GM21423 (cell line): Measurements from ENCODE around the gene UFSP1.
"Not testable (repeated sequence)": the region's sequence is repeated elsewhere in the genome, so short reads cannot be mapped to it uniquely, and the experiment has no call there.

Source experiments
- ATAC-seq: cut with Tn5 transposase; IDR thresholded peaks from one replicate; pipeline ENCODE4 v1.9.1; 2021; ENCODE audit warnings: mild to moderate bottlenecking, moderate library complexity; ENCODE audit not compliant: unreplicated experiment

The UFSP1 gene

GRCh38 chr7:100860702-100861615, 28.6 kb downstream of the UFSP1 start:
- no peak for ATAC-seq

GRCh38 chr7:100859856-100860255, 29.7 kb downstream of the UFSP1 start:
- ATAC-seq = no peak

- no peak for ATAC-seq
These were observed 32.6 kb downstream of the UFSP1 start for GRCh38 chr7:100856871-100857282.

- ATAC-seq = no peak
These were observed 34.0 kb downstream of the UFSP1 start for GRCh38 chr7:100855515-100855914.

GRCh38 chr7:100854899-100855298, 34.6 kb downstream of the UFSP1 start:
- not testable (repeated sequence) for ATAC-seq

GRCh38 chr7:100854146-100854895, 35.2 kb downstream of the UFSP1 start:
- no peak for ATAC-seq

GRCh38 chr7:100852048-100852872, 37.3 kb downstream of the UFSP1 start, which contains the start of gene SLC12A9:
SLC12A9 (plus strand) TSS chr7:100852713; CDS start chr7:100854198, 1,485 bp downstream.
- peak; percentile 88 for ATAC-seq

- ATAC-seq = no peak
These were observed 42.2 kb downstream of the UFSP1 start for GRCh38 chr7:100847360-100847759.

- no peak for ATAC-seq
These were observed 48.9 kb downstream of the UFSP1 start for GRCh38 chr7:100840470-100841100.

GRCh38 chr7:100839361-100839760, 50.2 kb downstream of the UFSP1 start:
- no peak for ATAC-seq
